GM19468 (cell line): Measurements from ENCODE around the gene ZNF429.
"Not testable (repeated sequence)": the region's sequence is repeated elsewhere in the genome, so short reads cannot be mapped to it uniquely, and the experiment has no call there.

Source experiments
- ATAC-seq: cut with Tn5 transposase; IDR thresholded peaks from one replicate; pipeline ENCODE4 v1.9.1; 2021; ENCODE audit warnings: mild to moderate bottlenecking, moderate library complexity, moderate number of reproducible peaks; ENCODE audit not compliant: unreplicated experiment; ENCODE audit errors: extremely low read depth

ZNF429 gene

GRCh38 chr19:21512609-21513008 lies 7.2 kb downstream of the ZNF429 start:
- not testable (repeated sequence) for ATAC-seq

- ATAC-seq: no peak
These were observed 8.2 kb downstream of the ZNF429 start for GRCh38 chr19:21513651-21514050.

- no peak for ATAC-seq
These were observed 14.1 kb downstream of the ZNF429 start for GRCh38 chr19:21519488-21519887.

GRCh38 chr19:21532904-21533303 lies 27.5 kb downstream of the ZNF429 start:
- no peak for ATAC-seq

- ATAC-seq: not testable (repeated sequence)
These were observed 31.4 kb downstream of the ZNF429 start for GRCh38 chr19:21536741-21537290.

- ATAC-seq: no peak
These were observed 54.0 kb downstream of the ZNF429 start for GRCh38 chr19:21559444-21559843.

- no peak for ATAC-seq
These were observed 59.0 kb downstream of the ZNF429 start for GRCh38 chr19:21564406-21564805.

- no peak for ATAC-seq
These were observed 60.7 kb downstream of the ZNF429 start for GRCh38 chr19:21566073-21566472.

- ATAC-seq: not testable (repeated sequence)
These were observed 62.4 kb downstream of the ZNF429 start for GRCh38 chr19:21567806-21568205.

GRCh38 chr19:21568816-21569493 lies 63.6 kb downstream of the ZNF429 start:
- ATAC-seq: no peak

- no peak for ATAC-seq
These were observed 64.1 kb downstream of the ZNF429 start for GRCh38 chr19:21569494-21569865.

GRCh38 chr19:21571316-21571715 lies 65.9 kb downstream of the ZNF429 start:
- ATAC-seq: no peak

GRCh38 chr19:21574607-21575006 lies 69.2 kb downstream of the ZNF429 start:
- no peak for ATAC-seq

GRCh38 chr19:21576481-21576880 lies 71.1 kb downstream of the ZNF429 start:
- ATAC-seq: no peak

GRCh38 chr19:21580101-21580500 lies 74.7 kb downstream of the ZNF429 start:
- no peak for ATAC-seq

- no peak for ATAC-seq
These were observed 75.4 kb downstream of the ZNF429 start for GRCh38 chr19:21580818-21581217.

- ATAC-seq: no peak
These were observed 76.3 kb downstream of the ZNF429 start for GRCh38 chr19:21581646-21582240.

GRCh38 chr19:21584537-21584936 lies 79.1 kb downstream of the ZNF429 start:
- no peak for ATAC-seq

- ATAC-seq: no peak
These were observed 80.0 kb downstream of the ZNF429 start for GRCh38 chr19:21585281-21585890.

GRCh38 chr19:21586311-21587116 lies 81.1 kb downstream of the ZNF429 start:
- no peak for ATAC-seq

GRCh38 chr19:21587117-21587461 lies 81.7 kb downstream of the ZNF429 start:
- ATAC-seq: no peak
